H1 (cell line): ENCODE data around the gene ZFPL1. TPM values are rescaled to one million over a fixed set of nuclear protein-coding genes. Genes with fewer than 3 reads are reported as not detected.

ENCODE experiments used
- CTCF ChIA-PET: fragments of 300-600 bp; sonication (Branson Sonifier 250); formaldehyde crosslinking; loops from one replicate; lab custom pipeline; 2021; ENCODE audit not compliant: partially characterized antibody; lab: Charles Lee
- POLR2A ChIA-PET: fragments of 300-600 bp; sonication (Branson Sonifier 250); formaldehyde crosslinking; loops from one replicate; lab custom pipeline; 2021; ENCODE audit warnings: inconsistent platforms; ENCODE audit not compliant: partially characterized antibody; lab: Charles Lee
- DNase-seq, 2 experiments: peaks; one replicate each; pipeline versions ENCODE4 v3.0.0 to v3.0.0-alpha.2; 2010 to 2022; ENCODE audit warnings: low spot score in 2 of 2, low read depth in 1 of 2, mixed read lengths in 1 of 2
- FAIRE-seq: peaks from 2 replicates; lab custom pipeline; 2011; peaks lifted over from hg19 to GRCh38; lab: Jason Lieb, UNC
- H2AFZ ChIP-seq: 2 replicates; pipeline ENCODE4 v1.8.1; 2012; ENCODE audit warnings: low read length, inconsistent platforms
- H2AK5ac ChIP-seq: 2 replicates; pipeline ENCODE4 v1.6.1; 2013; ENCODE audit warnings: low read depth, low read length
- H2BK120ac ChIP-seq: replicated peaks from 2 replicates; pipeline ENCODE3; 2013; ENCODE audit warnings: low read depth, low read length, inconsistent platforms
- H2BK12ac ChIP-seq: 2 replicates; pipeline ENCODE4 v1.6.1; 2013; ENCODE audit warnings: low read depth, low read length
- H2BK15ac ChIP-seq: 2 replicates; pipeline ENCODE4 v1.6.1; 2013; ENCODE audit warnings: low read length
- H2BK20ac ChIP-seq: 2 replicates; pipeline ENCODE4 v1.6.1; 2013; ENCODE audit warnings: low read length
- H2BK5ac ChIP-seq: 2 replicates; pipeline ENCODE4 v1.6.1; 2013; ENCODE audit warnings: low read depth, low read length
- H3K14ac ChIP-seq: 2 replicates; pipeline ENCODE4 v1.6.1; 2013; ENCODE audit warnings: inconsistent platforms; ENCODE audit not compliant: insufficient read length
- H3K18ac ChIP-seq: 2 replicates; pipeline ENCODE4 v1.6.1; 2013; ENCODE audit warnings: low read length; ENCODE audit errors: extremely low read depth
- H3K23ac ChIP-seq: 2 replicates; pipeline ENCODE4 v1.6.1; 2013; ENCODE audit warnings: inconsistent platforms; ENCODE audit not compliant: insufficient read length
- H3K23me2 ChIP-seq: 2 replicates; pipeline ENCODE4 v1.6.1; 2013; ENCODE audit warnings: low read depth, low read length
- H3K27ac ChIP-seq: 2 replicates; pipeline ENCODE4 v1.6.1; 2011; ENCODE audit warnings: low read depth, low read length, inconsistent platforms
- H3K27me3 ChIP-seq, 4 experiments: replicated peaks in 1 of 4; 1 replicate in 1 of 4; 2 replicates in 3 of 4; pipeline versions ENCODE4 v1.6.1 to v1.8.1; 2011 to 2013; ENCODE audit warnings: low read length in 3 of 4, mild to moderate bottlenecking in 3 of 4, inconsistent platforms in 2 of 4, mixed read lengths in 2 of 4, moderate library complexity in 1 of 4; ENCODE audit not compliant: control insufficient read depth in 3 of 4, insufficient read depth in 3 of 4; ENCODE audit errors: extremely low read depth in 1 of 4
- H3K36me3 ChIP-seq, 4 experiments: 2 replicates each; pipeline versions ENCODE4 v1.6.1 to v1.8.1; 2011 to 2013; ENCODE audit warnings: mild to moderate bottlenecking in 4 of 4, low read length in 3 of 4, moderate library complexity in 2 of 4, control low read depth in 1 of 4, inconsistent platforms in 1 of 4; ENCODE audit not compliant: insufficient read depth in 4 of 4, control insufficient read depth in 2 of 4
- H3K4ac ChIP-seq: replicated peaks from 2 replicates; pipeline ENCODE3; 2013; ENCODE audit warnings: low read length, low read depth, mixed read lengths, inconsistent platforms; ENCODE audit not compliant: insufficient read length
- H3K4me1 ChIP-seq, 4 experiments: replicated peaks in 1 of 4; 1 replicate in 1 of 4; 2 replicates in 3 of 4; pipeline versions ENCODE4 v1.6.1 to v1.8.1; 2011 to 2013; ENCODE audit warnings: low read length in 3 of 4, inconsistent platforms in 2 of 4, mixed read lengths in 1 of 4; ENCODE audit not compliant: insufficient read depth in 4 of 4, control insufficient read depth in 3 of 4
- H3K4me2 ChIP-seq, 2 experiments: 2 replicates each; pipeline versions ENCODE4 v1.6.1 to v1.8.1; 2011 to 2013; ENCODE audit warnings: low read depth in 2 of 2, low read length in 2 of 2, control low read depth in 1 of 2, inconsistent platforms in 1 of 2, mild to moderate bottlenecking in 1 of 2; ENCODE audit not compliant: insufficient read depth in 1 of 2
- H3K4me3 ChIP-seq, 4 experiments: fragments of 200-600, 300-600 bp in 1 of 4; sonication (generic), shearing (Covaris generic), sonication (Bioruptor Twin) in 1 of 4; 2 replicates each; pipeline versions ENCODE4 v1.5.1 to v1.8.1; 2011 to 2016; ENCODE audit warnings: low read length in 4 of 4, low read depth in 3 of 4, control low read depth in 2 of 4, inconsistent platforms in 2 of 4, mild to moderate bottlenecking in 2 of 4, mixed read lengths in 1 of 4, moderate library complexity in 1 of 4; ENCODE audit not compliant: insufficient read depth in 2 of 4; ENCODE audit errors: extremely low read depth in 1 of 4
- H3K56ac ChIP-seq: replicated peaks from 2 replicates; pipeline ENCODE3; 2013; ENCODE audit warnings: low read depth, mild to moderate bottlenecking, mixed read lengths, low read length, inconsistent platforms; ENCODE audit not compliant: insufficient read length
- H3K79me1 ChIP-seq: 2 replicates; pipeline ENCODE4 v1.6.1; 2013; ENCODE audit warnings: low read depth, low read length, control low read depth
- H3K79me2 ChIP-seq, 2 experiments: 2 replicates each; pipeline versions ENCODE4 v1.6.1 to v1.8.1; 2012 to 2013; ENCODE audit warnings: low read length in 2 of 2, mild to moderate bottlenecking in 2 of 2, inconsistent platforms in 1 of 2; ENCODE audit not compliant: insufficient read depth in 2 of 2, control insufficient read depth in 1 of 2
- H3K9ac ChIP-seq, 4 experiments: replicated peaks in 1 of 4; 1 replicate in 1 of 4; 2 replicates in 3 of 4; pipeline versions ENCODE4 v1.6.1 to v1.8.1; 2011 to 2013; ENCODE audit warnings: low read depth in 3 of 4, low read length in 3 of 4, control low read depth in 2 of 4, mild to moderate bottlenecking in 2 of 4, moderate library complexity in 2 of 4, inconsistent platforms in 1 of 4; ENCODE audit errors: extremely low read depth in 1 of 4
- H3K9me3 ChIP-seq, 2 experiments: 2 replicates each; pipeline versions ENCODE4 v1.6.1 to v1.8.1; 2012 to 2013; ENCODE audit warnings: mild to moderate bottlenecking in 2 of 2, moderate library complexity in 2 of 2, control low read depth in 1 of 2, inconsistent platforms in 1 of 2, low read depth in 1 of 2, low read length in 1 of 2, mixed read lengths in 1 of 2; ENCODE audit not compliant: insufficient read depth in 2 of 2
- H4K20me1 ChIP-seq, 2 experiments: replicated peaks in 1 of 2; 2 replicates each; pipeline versions ENCODE3 to v1.8.1; 2011 to 2013; ENCODE audit warnings: inconsistent platforms in 2 of 2, low read length in 2 of 2, mild to moderate bottlenecking in 1 of 2; ENCODE audit not compliant: insufficient read depth in 2 of 2, control insufficient read depth in 1 of 2
- H4K5ac ChIP-seq: 2 replicates; pipeline ENCODE4 v1.6.1; 2013; ENCODE audit warnings: low read length, low read depth, mixed read lengths, inconsistent platforms; ENCODE audit not compliant: insufficient read length
- H4K8ac ChIP-seq: 2 replicates; pipeline ENCODE4 v1.8.0; 2013; ENCODE audit warnings: mild to moderate bottlenecking, moderate library complexity, low read length, inconsistent platforms; ENCODE audit not compliant: insufficient read depth; ENCODE audit errors: extremely low read depth
- H4K91ac ChIP-seq: replicated peaks from 2 replicates; pipeline ENCODE3; 2013; ENCODE audit warnings: low read length, mixed read lengths, inconsistent platforms; ENCODE audit not compliant: insufficient read length
- CREB1 ChIP-seq: IDR thresholded peaks from 2 replicates; pipeline ENCODE4 v1.6.1; 2012; ENCODE audit warnings: inconsistent platforms
- CTBP2 ChIP-seq: IDR thresholded peaks from 2 replicates; pipeline ENCODE4 v1.7.0; 2011; ENCODE audit warnings: borderline replicate concordance, mild to moderate bottlenecking, moderate library complexity, mixed read lengths, low read length; ENCODE audit not compliant: insufficient read depth, insufficient read length
- EZH2 ChIP-seq: fragments of 200-600 bp; sonication (generic); IDR thresholded peaks from 2 replicates; pipeline ENCODE4 v1.7.1; 2012; ENCODE audit warnings: low read depth, mild to moderate bottlenecking, moderate library complexity, low read length, inconsistent platforms; ENCODE audit not compliant: severe bottlenecking
- SP2 ChIP-seq: IDR thresholded peaks from 2 replicates; pipeline ENCODE4 v1.6.1; 2012; ENCODE audit warnings: mild to moderate bottlenecking, low read length, inconsistent platforms
- SUZ12 ChIP-seq: fragments of 200-600 bp; sonication (generic); IDR thresholded peaks from 2 replicates; pipeline ENCODE4 v1.6.1; 2012; ENCODE audit warnings: mild to moderate bottlenecking, inconsistent platforms, low read length, moderate library complexity, mixed read lengths
- WGBS, 2 experiments: shearing (Covaris generic) in 1 of 2; methylation state at CpG; one replicate each; pipeline versions ENCODE4 v1.1.6 to v1.1.7; 2013 to 2015; ENCODE audit warnings: low lambda C conversion rate in 2 of 2, mixed read lengths in 2 of 2, inconsistent platforms in 1 of 2, low coverage in 1 of 2, missing lambda C conversion rate in 1 of 2; ENCODE audit not compliant: insufficient replicate concordance in 2 of 2, insufficient coverage in 1 of 2, insufficient read length in 1 of 2; ENCODE audit errors: extremely low coverage in 1 of 2, missing lambda C conversion rate in 1 of 2; 5-methylcytosine and 5-hydroxymethylcytosine counted together
- polyA plus RNA-seq, 7 experiments: library from polyadenylated mRNA; depleted of rRNA in 3 of 7; stranded (reverse) in 5 of 7; unstranded in 2 of 7; fragments of >200 nt in 5 of 7; fragments of 200-250 nt in 2 of 7; gene quantifications; 1 replicate in 5 of 7; 2 replicates in 1 of 7; 4 replicates in 1 of 7; pipeline versions ENCODE4 v1.2.1 to v1.2.3, GENCODE V29; 2011 to 2013; ENCODE audit warnings: missing spikeins in 2 of 7, mixed read lengths in 2 of 7
- total RNA-seq: library from RNA; stranded (reverse); fragmentation: NEBNext Ultra II Directional; extraction: Animal tissue kit (Norgen Biotek cat#: 25700); gene quantifications from 2 replicates; pipeline ENCODE4 v1.2.1, GENCODE V29; 2021

The ZFPL1 gene
- total and polyA plus RNA-seq, 2 of the 8 experiments (the other 6 are each of a cell fraction or from before 2014, with no cell fraction given) = 21.5 to 76.8 TPM

DNA sequence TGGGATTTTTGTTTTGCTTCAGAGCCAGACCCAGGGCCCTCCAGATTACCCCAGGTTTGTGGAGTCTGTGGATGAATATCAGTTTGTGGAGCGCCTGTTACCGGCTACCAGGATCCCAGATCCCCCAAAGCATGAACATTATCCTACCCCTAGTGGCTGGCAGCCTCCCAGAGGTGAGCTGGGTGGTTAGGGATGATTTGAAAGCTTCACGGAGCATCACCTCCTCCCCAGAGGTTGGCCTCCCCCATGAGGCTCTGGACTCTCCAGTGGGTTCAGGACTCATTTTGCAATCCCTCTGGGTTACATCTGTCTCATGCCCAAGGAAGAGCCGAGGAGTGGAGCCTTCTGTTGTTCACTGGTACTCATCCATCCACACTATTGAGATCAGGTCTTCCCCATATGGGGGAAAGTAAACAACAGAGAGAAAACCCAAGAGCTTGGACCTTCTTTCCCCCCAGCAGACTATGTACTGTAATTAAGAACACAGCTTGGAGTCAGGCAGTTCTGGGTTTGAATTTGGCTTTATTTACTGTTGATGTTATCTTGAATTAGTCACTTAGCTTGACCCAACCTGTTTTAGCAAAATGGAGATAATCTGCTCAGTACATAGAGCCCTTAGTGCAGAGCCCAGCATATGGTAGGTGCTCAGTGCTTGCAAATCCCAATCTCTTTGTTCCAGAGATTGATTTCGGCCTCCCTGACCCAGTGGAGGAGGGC is 40.6 kb downstream of the ZFPL1 start:
- peaks cover 6 to 38% of the 10 kb centered on the region in 2 experiments for H3K79me2 ChIP-seq
- POLR2A ChIA-PET = interaction anchor here (1.3 to 17.4 kb wide), 4 partner anchors 6 to 56 kb away, joined by 3 to 305 read pairs (median 170); partner anchors contain the start of genes FAU, MRPL49, SYVN1 and TM7SF2
- no peak for FAIRE-seq
- TF ChIP-seq SP2 (no peak), SUZ12 (no peak), CTBP2 (no peak), CREB1 (no peak), EZH2 (no peak)

More for the DNA sequence above, 40.6 kb downstream of the ZFPL1 start:
- no peak overlapping the region for H2BK20ac ChIP-seq
- no peak overlapping the region for H3K14ac ChIP-seq
- H4K91ac ChIP-seq = no peak overlapping the region
- H3K9me3 ChIP-seq = no peaks in the 10 kb centered on the region
- no peak overlapping the region; a peak in 1 of 7 replicates for H3K9ac ChIP-seq
- H4K20me1 ChIP-seq = peaks cover 0 to 7% of the 10 kb centered on the region in 2 experiments
- H2AK5ac ChIP-seq = no peak overlapping the region
- no peak overlapping the region for H3K23ac ChIP-seq
- no peak overlapping the region for H2BK120ac ChIP-seq
- no peak overlapping the region for H2AFZ ChIP-seq
- H3K18ac ChIP-seq = no peak overlapping the region
- H3K4ac ChIP-seq = no peak overlapping the region
- no peak overlapping the region for H4K8ac ChIP-seq
- no peak overlapping the region for H3K4me2 ChIP-seq
- DNase-seq = no peak
- H3K23me2 ChIP-seq = peaks cover 3% of the 10 kb centered on the region; the same call in 1 of the 2 replicates
- no peak overlapping the region for H3K56ac ChIP-seq
- peaks cover 0 to 6% (median 1%) of the 10 kb centered on the region in 4 experiments; a peak in 4 of 7 replicates for H3K4me1 ChIP-seq
- H3K79me1 ChIP-seq = peaks cover 9% of the 10 kb centered on the region
- H3K4me3 ChIP-seq = no peak overlapping the region
- no peak overlapping the region for H2BK12ac ChIP-seq
- no peak overlapping the region for H4K5ac ChIP-seq
- no peak overlapping the region for H2BK15ac ChIP-seq
- 95% methylated on average over 5 of the region's 5 CpGs; no CpG with 5 or more reads in 1 of the 2 experiments for WGBS, 2 experiments
- no peak overlapping the region for H3K27ac ChIP-seq
- peaks cover 20 to 60% (median 53%) of the 10 kb centered on the region in 4 experiments for H3K36me3 ChIP-seq
- no peak overlapping the region for H2BK5ac ChIP-seq
- no peaks in the 10 kb centered on the region for H3K27me3 ChIP-seq
- CTCF ChIA-PET = interaction anchor here (1.1 to 9.5 kb wide), 2 partner anchors 14 to 50 kb away, joined by 4 to 71 read pairs; partner anchors contain the start of gene TM7SF2
